ENCODE results near the gene AGPAT3. TPM values are rescaled to one million over a fixed set of nuclear protein-coding genes. Genes with fewer than 3 reads are reported as not detected.

The AGPAT3 gene
- total and polyA plus RNA-seq, 10 of the 15 experiments (the other 5 are each of a cell fraction or from before 2014, with no cell fraction given): 1.2 to 110 (median 30.8) TPM

DNA sequence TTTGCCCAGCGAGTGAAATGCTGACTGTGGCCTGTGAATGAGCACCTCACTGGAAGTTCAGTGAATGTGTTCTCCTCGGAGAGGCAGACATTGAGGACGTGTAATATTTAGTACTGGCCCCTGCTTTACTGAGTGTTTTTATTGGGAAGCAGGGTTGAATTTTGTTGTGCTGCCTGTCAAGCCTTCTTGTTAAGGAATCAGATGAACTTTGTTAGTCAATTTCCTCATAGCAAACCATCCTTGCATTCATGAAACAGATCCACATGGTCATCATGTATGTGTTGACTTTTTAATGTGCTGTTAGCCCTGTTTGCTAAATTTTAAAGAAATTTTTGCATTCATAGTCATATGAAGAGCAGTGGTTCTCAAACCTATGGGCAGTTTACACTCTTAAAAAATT, 47.9 kb downstream of the AGPAT3 start:
- 98% methylated on average over 3 of the region's 3 CpGs for WGBS (ENCODE audit: insufficient coverage, insufficient replicate concordance, low lambda C conversion rate, missing lambda C conversion rate)
- ChIA-PET CTCF (interaction anchor here (0.6 kb wide), 1 partner anchor 242 kb away, joined by 3 read pairs; no protein-coding TSS in a partner anchor), SMC1A (ENCODE audit: uncharacterized antibody, unreplicated experiment) (no interaction called here), RAD21 (ENCODE audit: unreplicated experiment) (no interaction called here), POLR2A (no interaction called here)
- Histone ChIP-seq H3K36me3 (ENCODE audit: control insufficient read depth in 2 of 2, insufficient read depth in 2 of 2, low read length in 1 of 2) (peaks cover 6 to 7% of the 10 kb centered on the region in 2 experiments; a peak in 3 of 4 replicates), H3K27ac (ENCODE audit: control insufficient read depth, insufficient read depth) (no peak overlapping the region), H3K79me2 (ENCODE audit: control insufficient read depth, insufficient read depth, low read length) (peaks cover 47% of the 10 kb centered on the region), H3K9me3 (replicated peaks; ENCODE audit: control insufficient read depth, insufficient read depth, low read length) (peaks cover 9% of the 10 kb centered on the region), H4K20me1 (ENCODE audit: control insufficient read depth, insufficient read depth) (no peaks in the 10 kb centered on the region), H3K9ac (ENCODE audit: control insufficient read depth, insufficient read depth, low read length) (no peak overlapping the region), H3K4me3 (no peak overlapping the region), H3K4me2 (ENCODE audit: control insufficient read depth, insufficient read depth) (no peak overlapping the region), H3K4me1 (ENCODE audit: control insufficient read depth, insufficient read depth, low read length) (peaks cover 5% of the 10 kb centered on the region; the same call in 1 of the 2 replicates), H3K27me3 (replicated peaks in 1 of 2; ENCODE audit: control insufficient read depth in 2 of 2, insufficient read depth in 2 of 2, low read length in 1 of 2) (no peaks in the 10 kb centered on the region), H2AFZ (ENCODE audit: control insufficient read depth, low read depth, low read length) (no peak overlapping the region)
- FAIRE-seq (no peak), DNase-seq (ENCODE audit: low read depth, low spot score) (no peak), ATAC-seq (no peak)
- intact Hi-C loops (cut with micrococcal nuclease; ENCODE audit: unreplicated experiment) (no loop called here), in situ Hi-C loops (cut with MboI) (no loop called here)
- BruUV-seq (replicated peaks): no TSS peak
- TF ChIP-seq, protein P1, sequence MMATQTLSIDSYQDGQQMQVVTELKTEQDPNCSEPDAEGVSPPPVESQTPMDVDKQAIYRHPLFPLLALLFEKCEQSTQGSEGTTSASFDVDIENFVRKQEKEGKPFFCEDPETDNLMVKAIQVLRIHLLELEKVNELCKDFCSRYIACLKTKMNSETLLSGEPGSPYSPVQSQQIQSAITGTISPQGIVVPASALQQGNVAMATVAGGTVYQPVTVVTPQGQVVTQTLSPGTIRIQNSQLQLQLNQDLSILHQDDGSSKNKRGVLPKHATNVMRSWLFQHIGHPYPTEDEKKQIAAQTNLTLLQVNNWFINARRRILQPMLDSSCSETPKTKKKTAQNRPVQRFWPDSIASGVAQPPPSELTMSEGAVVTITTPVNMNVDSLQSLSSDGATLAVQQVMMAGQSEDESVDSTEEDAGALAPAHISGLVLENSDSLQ (IDR thresholded peaks at IDR 0.05): no peak
- TF ChIP-seq RAD51 (IDR thresholded peaks at IDR 0.05): no peak
- no peak for TF ChIP-seq EGR1 (IDR thresholded peaks at IDR 0.05; ENCODE audit: borderline replicate concordance in 1 of 2, low read depth in 2 of 2, low read length in 2 of 2)
- TF ChIP-seq, protein P2, sequence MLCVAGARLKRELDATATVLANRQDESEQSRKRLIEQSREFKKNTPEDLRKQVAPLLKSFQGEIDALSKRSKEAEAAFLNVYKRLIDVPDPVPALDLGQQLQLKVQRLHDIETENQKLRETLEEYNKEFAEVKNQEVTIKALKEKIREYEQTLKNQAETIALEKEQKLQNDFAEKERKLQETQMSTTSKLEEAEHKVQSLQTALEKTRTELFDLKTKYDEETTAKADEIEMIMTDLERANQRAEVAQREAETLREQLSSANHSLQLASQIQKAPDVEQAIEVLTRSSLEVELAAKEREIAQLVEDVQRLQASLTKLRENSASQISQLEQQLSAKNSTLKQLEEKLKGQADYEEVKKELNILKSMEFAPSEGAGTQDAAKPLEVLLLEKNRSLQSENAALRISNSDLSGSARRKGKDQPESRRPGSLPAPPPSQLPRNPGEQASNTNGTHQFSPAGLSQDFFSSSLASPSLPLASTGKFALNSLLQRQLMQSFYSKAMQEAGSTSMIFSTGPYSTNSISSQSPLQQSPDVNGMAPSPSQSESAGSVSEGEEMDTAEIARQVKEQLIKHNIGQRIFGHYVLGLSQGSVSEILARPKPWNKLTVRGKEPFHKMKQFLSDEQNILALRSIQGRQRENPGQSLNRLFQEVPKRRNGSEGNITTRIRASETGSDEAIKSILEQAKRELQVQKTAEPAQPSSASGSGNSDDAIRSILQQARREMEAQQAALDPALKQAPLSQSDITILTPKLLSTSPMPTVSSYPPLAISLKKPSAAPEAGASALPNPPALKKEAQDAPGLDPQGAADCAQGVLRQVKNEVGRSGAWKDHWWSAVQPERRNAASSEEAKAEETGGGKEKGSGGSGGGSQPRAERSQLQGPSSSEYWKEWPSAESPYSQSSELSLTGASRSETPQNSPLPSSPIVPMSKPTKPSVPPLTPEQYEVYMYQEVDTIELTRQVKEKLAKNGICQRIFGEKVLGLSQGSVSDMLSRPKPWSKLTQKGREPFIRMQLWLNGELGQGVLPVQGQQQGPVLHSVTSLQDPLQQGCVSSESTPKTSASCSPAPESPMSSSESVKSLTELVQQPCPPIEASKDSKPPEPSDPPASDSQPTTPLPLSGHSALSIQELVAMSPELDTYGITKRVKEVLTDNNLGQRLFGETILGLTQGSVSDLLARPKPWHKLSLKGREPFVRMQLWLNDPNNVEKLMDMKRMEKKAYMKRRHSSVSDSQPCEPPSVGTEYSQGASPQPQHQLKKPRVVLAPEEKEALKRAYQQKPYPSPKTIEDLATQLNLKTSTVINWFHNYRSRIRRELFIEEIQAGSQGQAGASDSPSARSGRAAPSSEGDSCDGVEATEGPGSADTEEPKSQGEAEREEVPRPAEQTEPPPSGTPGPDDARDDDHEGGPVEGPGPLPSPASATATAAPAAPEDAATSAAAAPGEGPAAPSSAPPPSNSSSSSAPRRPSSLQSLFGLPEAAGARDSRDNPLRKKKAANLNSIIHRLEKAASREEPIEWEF (IDR thresholded peaks at IDR 0.05; ENCODE audit: insufficient replicate concordance, low read depth, low read length): no peak
- TF ChIP-seq, protein P3, sequence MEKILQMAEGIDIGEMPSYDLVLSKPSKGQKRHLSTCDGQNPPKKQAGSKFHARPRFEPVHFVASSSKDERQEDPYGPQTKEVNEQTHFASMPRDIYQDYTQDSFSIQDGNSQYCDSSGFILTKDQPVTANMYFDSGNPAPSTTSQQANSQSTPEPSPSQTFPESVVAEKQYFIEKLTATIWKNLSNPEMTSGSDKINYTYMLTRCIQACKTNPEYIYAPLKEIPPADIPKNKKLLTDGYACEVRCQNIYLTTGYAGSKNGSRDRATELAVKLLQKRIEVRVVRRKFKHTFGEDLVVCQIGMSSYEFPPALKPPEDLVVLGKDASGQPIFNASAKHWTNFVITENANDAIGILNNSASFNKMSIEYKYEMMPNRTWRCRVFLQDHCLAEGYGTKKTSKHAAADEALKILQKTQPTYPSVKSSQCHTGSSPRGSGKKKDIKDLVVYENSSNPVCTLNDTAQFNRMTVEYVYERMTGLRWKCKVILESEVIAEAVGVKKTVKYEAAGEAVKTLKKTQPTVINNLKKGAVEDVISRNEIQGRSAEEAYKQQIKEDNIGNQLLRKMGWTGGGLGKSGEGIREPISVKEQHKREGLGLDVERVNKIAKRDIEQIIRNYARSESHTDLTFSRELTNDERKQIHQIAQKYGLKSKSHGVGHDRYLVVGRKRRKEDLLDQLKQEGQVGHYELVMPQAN (conservative IDR thresholded peaks at IDR 0.05): no peak
- TF ChIP-seq SUPT20H (IDR thresholded peaks at IDR 0.05; ENCODE audit: borderline replicate concordance, control insufficient read depth, low read depth, low read length): no peak
- TF ChIP-seq, protein P4, sequence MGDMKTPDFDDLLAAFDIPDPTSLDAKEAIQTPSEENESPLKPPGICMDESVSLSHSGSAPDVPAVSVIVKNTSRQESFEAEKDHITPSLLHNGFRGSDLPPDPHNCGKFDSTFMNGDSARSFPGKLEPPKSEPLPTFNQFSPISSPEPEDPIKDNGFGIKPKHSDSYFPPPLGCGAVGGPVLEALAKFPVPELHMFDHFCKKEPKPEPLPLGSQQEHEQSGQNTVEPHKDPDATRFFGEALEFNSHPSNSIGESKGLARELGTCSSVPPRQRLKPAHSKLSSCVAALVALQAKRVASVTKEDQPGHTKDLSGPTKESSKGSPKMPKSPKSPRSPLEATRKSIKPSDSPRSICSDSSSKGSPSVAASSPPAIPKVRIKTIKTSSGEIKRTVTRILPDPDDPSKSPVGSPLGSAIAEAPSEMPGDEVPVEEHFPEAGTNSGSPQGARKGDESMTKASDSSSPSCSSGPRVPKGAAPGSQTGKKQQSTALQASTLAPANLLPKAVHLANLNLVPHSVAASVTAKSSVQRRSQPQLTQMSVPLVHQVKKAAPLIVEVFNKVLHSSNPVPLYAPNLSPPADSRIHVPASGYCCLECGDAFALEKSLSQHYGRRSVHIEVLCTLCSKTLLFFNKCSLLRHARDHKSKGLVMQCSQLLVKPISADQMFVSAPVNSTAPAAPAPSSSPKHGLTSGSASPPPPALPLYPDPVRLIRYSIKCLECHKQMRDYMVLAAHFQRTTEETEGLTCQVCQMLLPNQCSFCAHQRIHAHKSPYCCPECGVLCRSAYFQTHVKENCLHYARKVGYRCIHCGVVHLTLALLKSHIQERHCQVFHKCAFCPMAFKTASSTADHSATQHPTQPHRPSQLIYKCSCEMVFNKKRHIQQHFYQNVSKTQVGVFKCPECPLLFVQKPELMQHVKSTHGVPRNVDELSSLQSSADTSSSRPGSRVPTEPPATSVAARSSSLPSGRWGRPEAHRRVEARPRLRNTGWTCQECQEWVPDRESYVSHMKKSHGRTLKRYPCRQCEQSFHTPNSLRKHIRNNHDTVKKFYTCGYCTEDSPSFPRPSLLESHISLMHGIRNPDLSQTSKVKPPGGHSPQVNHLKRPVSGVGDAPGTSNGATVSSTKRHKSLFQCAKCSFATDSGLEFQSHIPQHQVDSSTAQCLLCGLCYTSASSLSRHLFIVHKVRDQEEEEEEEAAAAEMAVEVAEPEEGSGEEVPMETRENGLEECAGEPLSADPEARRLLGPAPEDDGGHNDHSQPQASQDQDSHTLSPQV (IDR thresholded peaks at IDR 0.05): no peak
- no peak for TF ChIP-seq PML (IDR thresholded peaks at IDR 0.05; ENCODE audit: low read length)
- TF ChIP-seq CBX5 (IDR thresholded peaks at IDR 0.05; ENCODE audit: low read depth): no peak
- TF ChIP-seq, protein P5, sequence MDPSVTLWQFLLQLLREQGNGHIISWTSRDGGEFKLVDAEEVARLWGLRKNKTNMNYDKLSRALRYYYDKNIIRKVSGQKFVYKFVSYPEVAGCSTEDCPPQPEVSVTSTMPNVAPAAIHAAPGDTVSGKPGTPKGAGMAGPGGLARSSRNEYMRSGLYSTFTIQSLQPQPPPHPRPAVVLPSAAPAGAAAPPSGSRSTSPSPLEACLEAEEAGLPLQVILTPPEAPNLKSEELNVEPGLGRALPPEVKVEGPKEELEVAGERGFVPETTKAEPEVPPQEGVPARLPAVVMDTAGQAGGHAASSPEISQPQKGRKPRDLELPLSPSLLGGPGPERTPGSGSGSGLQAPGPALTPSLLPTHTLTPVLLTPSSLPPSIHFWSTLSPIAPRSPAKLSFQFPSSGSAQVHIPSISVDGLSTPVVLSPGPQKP (IDR thresholded peaks at IDR 0.05; ENCODE audit: low read depth, low read length): no peak
